Amniotic epithelial cell (primary cell): Measurements from ENCODE around the gene GMIP.
"Not testable (repeated sequence)": the region's sequence is repeated elsewhere in the genome, so short reads cannot be mapped to it uniquely, and the experiment has no call there.

Source experiments
- DNase-seq: peaks from one replicate; pipeline ENCODE4 v3.0.0-alpha.2; 2010; ENCODE audit warnings: low read depth

GMIP gene

GRCh38 chr19:19634516-19635312, 8.7 kb downstream of the GMIP start:
- DNase-seq = no peak

GRCh38 chr19:19633711-19634515, 9.5 kb downstream of the GMIP start:
- DNase-seq = no peak

GRCh38 chr19:19632661-19633060, 10.8 kb downstream of the GMIP start:
- DNase-seq = no peak

GRCh38 chr19:19631346-19631745, 12.1 kb downstream of the GMIP start:
- DNase-seq = no peak

- DNase-seq = no peak
Measured at GRCh38 chr19:19630426-19630825, 13.0 kb downstream of the GMIP start.

- DNase-seq = no peak
Measured at GRCh38 chr19:19630062-19630414, 13.4 kb downstream of the GMIP start.

- peak; percentile 76 for DNase-seq
Measured at GRCh38 chr19:19628501-19629134, 14.8 kb downstream of the GMIP start.

- DNase-seq = no peak
Measured at GRCh38 chr19:19627621-19628500, 15.6 kb downstream of the GMIP start, which contains the start of gene LPAR2. Gene LPAR2, minus strand, starts transcription at chr19:19628220. Its CDS starts 945 bp downstream, at chr19:19627275.

- DNase-seq = no peak
Measured at GRCh38 chr19:19626516-19627472, 16.7 kb downstream of the GMIP start.

GRCh38 chr19:19624032-19624570, 19.4 kb downstream of the GMIP start:
- DNase-seq = no peak

- DNase-seq = no peak
Measured at GRCh38 chr19:19623383-19623782, 20.1 kb downstream of the GMIP start.

GRCh38 chr19:19619849-19620210, 23.6 kb downstream of the GMIP start:
- no peak for DNase-seq

GRCh38 chr19:19619181-19619848, 24.1 kb downstream of the GMIP start:
- no peak for DNase-seq

GRCh38 chr19:19618219-19619051, 25.0 kb downstream of the GMIP start, which contains the start of gene PBX4:
Gene PBX4, minus strand, starts transcription at chr19:19618687. Its CDS starts 58 bp downstream, at chr19:19618629.
- DNase-seq = peak; percentile 68

GRCh38 chr19:19615086-19615485, 28.4 kb downstream of the GMIP start:
- DNase-seq = no peak

- DNase-seq = peak; percentile 19
Measured at GRCh38 chr19:19613506-19613905, 30.0 kb downstream of the GMIP start.

- peak; percentile 48 for DNase-seq
Measured at GRCh38 chr19:19610376-19611202, 32.9 kb downstream of the GMIP start.

- DNase-seq = not testable (repeated sequence)
Measured at GRCh38 chr19:19606686-19607085, 36.8 kb downstream of the GMIP start.
